ENCODE data around the gene DERL2.
A peak's percentile ranks its signal among the peaks of the same experiment; 100 is the strongest.

The DERL2 gene

DNA sequence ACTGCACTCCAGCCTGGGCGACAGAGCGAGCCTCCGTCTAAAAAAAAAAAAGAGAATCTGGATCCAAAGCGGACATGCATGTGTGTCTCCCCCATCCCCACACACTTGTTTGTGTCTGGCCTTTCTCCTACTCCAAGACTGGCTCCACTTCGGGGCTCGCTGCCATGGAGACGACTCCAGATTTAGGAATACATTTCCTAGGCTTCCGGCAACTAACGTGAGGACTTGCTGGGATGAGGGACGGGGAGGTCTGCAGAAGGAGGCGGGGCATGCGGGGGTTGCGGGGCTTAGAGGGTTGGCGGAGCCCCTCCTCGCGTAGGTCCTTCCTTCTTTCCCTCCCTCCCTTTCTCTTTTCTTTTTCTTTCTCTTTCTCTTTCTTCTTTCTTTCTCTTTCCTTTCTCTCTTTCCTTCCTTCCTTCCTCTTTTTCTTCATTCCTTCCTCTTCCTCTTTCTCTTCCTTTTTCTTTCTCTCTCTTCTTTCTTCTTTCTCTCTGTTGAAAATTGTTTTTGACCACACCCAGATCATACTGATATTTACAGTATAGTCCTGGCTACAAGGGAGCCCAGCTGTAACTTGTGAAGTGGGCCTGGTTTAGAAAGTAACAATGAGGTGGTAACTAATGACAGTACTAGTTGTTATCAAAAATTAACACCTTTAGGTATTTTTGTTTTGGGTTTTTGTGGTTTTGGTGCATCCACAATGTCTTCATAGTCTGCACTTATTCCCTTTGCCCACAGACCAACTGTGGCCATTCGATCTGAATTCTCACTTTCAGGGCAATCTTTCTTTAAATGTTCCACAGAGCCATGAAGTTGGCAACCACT, 25.6 kb upstream of the DERL2 start:
- Mint-ChIP-seq H3K27ac (peak overlapping the region; percentile 72), H3K36me3 (peaks cover 29% of the 10 kb centered on the region), H3K9me3 (peaks cover 3% of the 10 kb centered on the region), H3K4me3 (no peak overlapping the region), H3K4me1 (peaks cover 38% of the 10 kb centered on the region)
- ATAC-seq (no peak), DNase-seq (ENCODE audit: low spot score in 2 of 2) (no peak)

DNA sequence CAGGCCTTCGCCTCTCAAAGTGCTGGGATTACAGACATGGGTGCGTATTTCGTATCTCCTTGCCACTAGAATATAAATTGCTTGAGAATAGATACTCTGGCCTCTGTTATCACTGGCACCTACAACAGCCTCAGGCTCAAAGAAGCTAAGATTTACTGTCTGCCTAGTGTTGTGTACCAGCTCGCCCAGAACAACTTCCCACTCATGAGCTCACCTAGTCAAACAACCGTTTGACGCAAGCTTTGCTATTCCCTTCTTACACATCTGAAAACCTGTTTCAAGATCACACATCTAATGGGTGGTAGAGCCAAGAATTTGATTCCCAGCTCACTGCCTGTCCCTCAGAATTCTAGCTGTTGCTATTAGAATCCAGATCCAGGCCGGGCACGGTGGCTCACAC, 24.8 kb upstream of the DERL2 start:
- ATAC-seq (no peak), DNase-seq (ENCODE audit: low spot score in 2 of 2) (no peak)
- Mint-ChIP-seq H3K36me3 (peaks cover 22% of the 10 kb centered on the region), H3K9me3 (peaks cover 3% of the 10 kb centered on the region), H3K4me1 (peaks cover 38% of the 10 kb centered on the region), H3K27ac (no peak overlapping the region), H3K4me3 (no peak overlapping the region)

DNA sequence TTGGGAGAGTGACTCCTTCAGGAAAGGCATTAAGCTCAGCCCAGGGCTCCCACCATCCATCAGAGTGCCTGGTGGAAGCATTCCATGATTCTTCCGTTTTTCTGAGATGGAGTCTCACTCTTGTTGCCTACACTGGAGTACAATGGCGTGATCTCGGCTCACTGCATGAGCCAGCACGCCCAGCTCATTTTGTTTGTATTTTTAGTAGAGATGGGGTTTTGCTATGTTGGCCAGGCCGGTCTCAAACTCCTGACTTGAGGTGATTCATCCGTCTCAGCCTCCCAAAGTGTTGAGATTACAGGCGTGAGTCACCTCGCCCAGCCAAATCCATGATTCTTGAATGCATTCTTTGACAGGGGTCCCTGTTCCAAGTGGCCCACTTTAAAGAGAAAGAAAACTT, 23.5 kb upstream of the DERL2 start:
- DNase-seq (ENCODE audit: low spot score in 2 of 2): no peak
- no peak for ATAC-seq
- Mint-ChIP-seq H3K27ac (peak overlapping the region; percentile 34), H3K9me3 (peaks cover 3% of the 10 kb centered on the region), H3K4me1 (peaks cover 26% of the 10 kb centered on the region), H3K36me3 (peaks cover 9% of the 10 kb centered on the region), H3K4me3 (no peak overlapping the region)

DNA sequence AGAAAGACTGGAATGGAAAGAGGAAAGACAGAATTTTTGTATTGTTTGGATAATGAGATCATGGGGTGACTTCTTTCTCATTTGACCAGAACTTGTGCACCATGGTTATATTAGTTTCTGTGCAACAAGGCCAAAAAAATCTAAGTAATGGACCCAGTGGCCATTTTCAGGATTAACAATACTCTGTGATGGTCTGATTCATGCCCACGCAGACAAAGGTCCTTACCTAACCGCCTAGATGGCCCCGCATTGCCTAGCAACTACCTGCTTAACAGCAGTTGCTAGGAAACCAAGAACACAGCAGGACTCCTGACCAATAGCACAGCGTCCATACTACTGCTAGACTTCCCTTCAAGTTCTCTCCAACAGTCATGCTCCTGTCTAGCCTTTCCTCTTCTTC, 22.8 kb upstream of the DERL2 start:
- DNase-seq (ENCODE audit: low spot score in 2 of 2) (no peak), ATAC-seq (no peak)
- peaks cover 3% of the 10 kb centered on the region for H3K9me3 Mint-ChIP-seq
- no peak overlapping the region for H3K4me3 Mint-ChIP-seq
- H3K4me1 Mint-ChIP-seq: peaks cover 22% of the 10 kb centered on the region
- H3K36me3 Mint-ChIP-seq: peaks cover 4% of the 10 kb centered on the region
- no peak overlapping the region for H3K27ac Mint-ChIP-seq

DNA sequence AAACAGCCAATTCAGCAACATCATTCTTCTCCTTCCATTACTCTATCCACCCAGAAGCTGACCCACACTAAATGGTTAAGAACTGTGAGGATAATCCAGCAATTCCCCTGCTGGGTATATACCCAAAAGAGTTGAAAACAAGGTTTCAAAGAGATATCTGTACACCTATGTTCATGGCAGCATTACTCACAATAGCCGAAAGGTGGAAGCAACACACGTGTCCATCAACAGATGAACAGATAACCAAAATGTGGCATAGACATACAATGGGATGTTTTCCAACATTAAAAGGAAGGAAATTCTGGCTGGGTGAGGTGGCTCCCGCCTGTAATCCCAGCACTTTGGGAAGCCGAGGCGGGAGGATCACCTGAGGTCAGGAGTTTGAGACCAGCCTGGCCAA, 20.3 kb upstream of the DERL2 start:
- peaks cover 5% of the 10 kb centered on the region for H3K36me3 Mint-ChIP-seq
- H3K27ac Mint-ChIP-seq: no peak overlapping the region
- no peak for ATAC-seq
- H3K4me3 Mint-ChIP-seq: no peak overlapping the region
- no peak for DNase-seq (ENCODE audit: low spot score in 2 of 2)
- peaks cover 4% of the 10 kb centered on the region for H3K4me1 Mint-ChIP-seq
- H3K9me3 Mint-ChIP-seq: no peaks in the 10 kb centered on the region

DNA sequence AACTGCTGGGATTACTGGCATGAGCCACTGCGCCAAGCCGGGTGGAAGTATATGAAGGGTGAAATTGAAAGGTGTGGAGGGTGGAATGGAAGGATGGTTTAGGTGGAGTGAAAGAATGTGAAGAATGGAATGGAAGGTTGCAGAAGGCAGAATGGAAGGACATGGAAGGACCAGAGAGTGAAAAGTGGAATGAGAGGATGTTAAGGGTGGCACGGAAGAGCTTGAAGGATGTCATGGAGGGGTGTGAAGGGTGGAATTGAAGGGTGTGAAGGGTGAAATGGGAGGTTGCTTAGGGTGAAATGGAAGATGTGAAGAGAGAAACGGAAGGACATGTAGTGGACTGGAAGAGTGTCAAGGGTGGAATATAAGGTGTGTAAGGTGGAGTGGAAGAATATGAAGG, 16.6 kb upstream of the DERL2 start:
- Mint-ChIP-seq H3K9me3 (no peaks in the 10 kb centered on the region), H3K4me1 (peaks cover 20% of the 10 kb centered on the region), H3K4me3 (no peak overlapping the region), H3K36me3 (peaks cover 11% of the 10 kb centered on the region), H3K27ac (no peak overlapping the region)
- DNase-seq (ENCODE audit: low spot score in 2 of 2) (no peak), ATAC-seq (no peak)

DNA sequence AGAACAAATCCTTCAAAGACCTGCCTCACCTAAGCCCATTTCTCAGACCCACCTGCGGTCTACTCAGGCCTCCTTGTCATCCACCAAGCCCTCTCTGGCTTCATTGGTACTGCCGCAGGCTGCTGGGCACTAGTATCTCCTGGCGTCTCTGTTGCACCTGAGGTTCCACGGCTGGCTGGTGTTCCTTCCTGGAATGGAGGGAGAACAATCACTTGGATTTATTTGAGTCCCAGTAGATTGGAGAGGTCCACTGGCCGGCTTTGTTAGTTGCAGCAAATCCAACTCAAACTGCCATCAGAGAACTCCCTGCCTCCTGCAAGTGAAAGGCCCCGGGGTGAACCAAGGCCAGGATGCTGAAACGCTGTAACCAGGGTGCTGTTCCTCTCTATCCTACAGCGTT, 15.7 kb upstream of the DERL2 start:
- H3K36me3 Mint-ChIP-seq: peaks cover 11% of the 10 kb centered on the region
- ATAC-seq: no peak

DNA sequence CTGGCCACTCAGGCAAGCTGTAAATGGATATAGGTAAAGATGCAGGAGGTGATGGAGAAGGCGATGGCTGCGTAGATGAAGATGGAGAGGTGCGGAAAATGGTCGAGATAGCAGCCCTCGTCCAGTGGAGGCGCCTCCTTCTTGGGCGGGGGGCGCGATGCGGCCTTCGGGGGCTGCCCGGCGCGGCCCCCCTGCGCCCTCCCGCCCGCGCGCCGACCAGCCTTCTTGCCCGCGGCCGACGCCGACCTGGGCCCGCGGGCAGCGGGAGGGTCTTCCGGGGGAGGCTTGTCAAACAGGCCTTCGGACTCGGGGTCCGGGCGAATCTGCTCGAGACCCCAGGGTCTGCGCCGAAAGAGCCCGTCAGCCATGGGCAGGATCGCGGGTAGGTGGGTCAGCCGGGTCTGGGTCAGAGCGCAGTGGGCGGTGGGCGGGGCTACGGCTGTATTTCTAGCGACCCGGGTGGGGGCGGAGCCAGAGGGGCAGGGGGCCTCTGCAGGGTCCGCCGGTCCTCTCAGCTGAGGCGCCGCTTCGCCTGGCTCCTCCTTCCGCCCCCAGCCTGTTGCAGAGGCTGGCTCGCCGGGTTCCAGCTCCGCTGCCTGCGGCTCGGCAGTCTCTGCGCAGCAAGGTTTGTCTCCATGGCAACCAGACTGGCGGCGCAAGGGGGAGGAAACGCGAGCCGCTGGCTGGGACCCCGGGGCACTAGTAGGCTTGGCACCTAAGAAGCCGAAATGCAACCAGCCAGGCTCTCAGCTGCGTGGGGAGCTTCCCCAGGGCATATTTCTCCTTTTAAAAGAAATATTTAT, 14.8 kb upstream of the DERL2 start:
- H3K27ac Mint-ChIP-seq: peak overlapping the region; percentile 17
- DNase-seq (ENCODE audit: low spot score in 2 of 2): peak; percentile 44 to 78
- peaks cover 11% of the 10 kb centered on the region for H3K36me3 Mint-ChIP-seq
- H3K9me3 Mint-ChIP-seq: no peaks in the 10 kb centered on the region
- ATAC-seq: peak; percentile 90
- peaks cover 20% of the 10 kb centered on the region for H3K4me1 Mint-ChIP-seq
- H3K4me3 Mint-ChIP-seq: peak overlapping the region; percentile 77

More for the DNA sequence above, 15.7 kb upstream of the DERL2 start:
- Mint-ChIP-seq H3K9me3 (no peaks in the 10 kb centered on the region), H3K4me3 (peak overlapping the region; percentile 77), H3K27ac (no peak overlapping the region), H3K4me1 (peaks cover 20% of the 10 kb centered on the region)
- DNase-seq (ENCODE audit: low spot score in 2 of 2): no peak

DNA sequence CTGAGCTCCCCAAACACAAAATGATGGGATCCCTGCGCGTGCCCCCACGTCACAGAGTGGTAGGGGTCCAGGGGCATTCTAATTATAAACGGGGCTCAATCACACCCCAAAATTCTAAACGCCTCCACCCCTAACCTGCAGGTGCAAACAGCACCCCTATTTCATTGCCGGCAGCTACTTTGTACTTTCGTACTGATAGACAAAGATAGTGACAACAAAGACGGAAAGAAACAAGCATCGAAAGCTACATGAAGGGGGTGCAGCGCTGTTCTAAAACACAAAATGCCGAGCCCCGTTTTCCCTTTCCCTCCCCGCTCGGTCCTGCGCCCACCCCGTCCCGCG, 14.2 kb upstream of the DERL2 start:
- H3K36me3 Mint-ChIP-seq: peaks cover 11% of the 10 kb centered on the region
- no peak for ATAC-seq
- no peaks in the 10 kb centered on the region for H3K9me3 Mint-ChIP-seq
- DNase-seq (ENCODE audit: low spot score in 2 of 2): no peak
- H3K4me1 Mint-ChIP-seq: peaks cover 20% of the 10 kb centered on the region
- peak overlapping the region; percentile 17 for H3K27ac Mint-ChIP-seq
- H3K4me3 Mint-ChIP-seq: peak overlapping the region; percentile 77

DNA sequence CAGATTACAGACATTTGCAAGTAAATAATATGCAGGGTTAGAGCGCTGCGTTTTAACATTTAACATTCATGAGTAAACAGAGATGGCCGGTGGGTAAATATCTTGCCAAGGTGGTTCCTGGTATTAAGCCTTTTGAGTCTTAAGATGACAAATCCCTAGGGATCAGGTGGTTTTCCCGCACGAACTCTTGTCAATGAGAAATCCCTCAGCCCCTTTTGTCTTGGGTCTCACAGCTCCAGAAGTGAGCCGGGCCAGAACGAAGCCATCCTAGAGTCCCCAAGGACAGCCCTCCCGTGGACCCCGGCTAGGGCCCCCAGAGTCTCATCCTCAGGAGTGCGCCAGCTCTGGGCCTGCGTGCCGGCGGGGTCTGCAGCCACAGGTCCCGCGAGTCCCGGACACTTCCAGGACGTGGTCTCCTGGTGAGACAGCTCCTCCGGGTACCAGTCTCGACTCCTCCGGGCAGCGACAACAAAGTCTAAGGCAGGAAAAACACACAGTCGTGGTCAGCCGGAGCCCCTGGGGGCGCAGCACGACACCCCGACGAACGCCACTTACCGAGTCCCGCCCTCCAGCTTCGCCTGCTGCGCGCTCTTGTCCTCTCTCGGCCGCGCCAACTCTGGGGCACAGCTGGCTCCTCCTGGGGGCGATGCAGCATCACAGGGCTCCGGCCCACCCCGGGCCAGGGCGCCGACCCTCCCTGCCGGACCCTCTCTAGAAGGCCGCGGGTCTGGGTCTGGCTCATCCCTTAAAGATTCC, 13.7 kb upstream of the DERL2 start:
- Mint-ChIP-seq H3K36me3 (peaks cover 11% of the 10 kb centered on the region), H3K4me1 (peaks cover 20% of the 10 kb centered on the region), H3K27ac (peak overlapping the region; percentile 17), H3K4me3 (peak overlapping the region; percentile 77), H3K9me3 (no peaks in the 10 kb centered on the region)
- ATAC-seq: no peak
- no peak for DNase-seq (ENCODE audit: low spot score in 2 of 2)

DNA sequence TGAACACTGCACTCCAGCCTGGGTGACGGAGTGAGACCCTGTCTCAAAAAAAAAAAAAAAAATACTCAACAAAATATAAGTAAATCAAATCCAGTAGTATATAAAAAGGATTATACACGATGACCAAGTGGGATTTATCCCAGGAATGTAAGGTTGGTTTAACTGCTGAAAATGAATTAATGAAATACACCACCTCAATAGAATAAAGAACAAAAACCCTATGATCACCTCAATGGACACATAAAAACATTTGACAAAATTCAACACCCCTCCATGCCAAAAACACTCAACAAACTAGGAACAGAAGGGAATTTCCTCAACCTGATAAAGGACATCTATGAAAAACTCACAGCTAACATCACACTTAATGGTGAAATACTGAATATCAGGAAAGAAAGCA, 7.0 kb upstream of the DERL2 start:
- Mint-ChIP-seq H3K4me1 (peaks cover 6% of the 10 kb centered on the region), H3K27ac (no peak overlapping the region), H3K4me3 (no peak overlapping the region), H3K9me3 (no peaks in the 10 kb centered on the region), H3K36me3 (peaks cover 40% of the 10 kb centered on the region)
- ATAC-seq: no peak
- DNase-seq (ENCODE audit: low spot score in 2 of 2): no peak

DNA sequence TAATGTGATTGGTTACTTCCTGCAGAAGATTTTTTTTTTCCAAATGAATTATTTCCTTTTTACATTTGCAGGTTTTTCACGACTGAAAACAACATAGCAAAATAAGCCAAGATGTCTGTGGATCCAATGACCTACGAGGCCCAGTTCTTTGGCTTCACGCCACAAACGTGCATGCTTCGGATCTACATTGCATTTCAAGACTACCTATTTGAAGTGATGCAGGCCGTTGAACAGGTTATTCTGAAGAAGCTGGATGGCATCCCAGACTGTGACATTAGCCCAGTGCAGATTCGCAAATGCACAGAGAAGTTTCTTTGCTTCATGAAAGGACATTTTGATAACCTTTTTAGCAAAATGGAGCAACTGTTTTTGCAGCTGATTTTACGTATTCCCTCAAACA, 2.8 kb upstream of the DERL2 start:
- Mint-ChIP-seq H3K36me3 (peaks cover 78% of the 10 kb centered on the region), H3K4me1 (peaks cover 30% of the 10 kb centered on the region), H3K27ac (peak overlapping the region; percentile 99), H3K9me3 (no peaks in the 10 kb centered on the region), H3K4me3 (no peak overlapping the region)
- DNase-seq (ENCODE audit: low spot score in 2 of 2): no peak
- ATAC-seq: no peak

DNA sequence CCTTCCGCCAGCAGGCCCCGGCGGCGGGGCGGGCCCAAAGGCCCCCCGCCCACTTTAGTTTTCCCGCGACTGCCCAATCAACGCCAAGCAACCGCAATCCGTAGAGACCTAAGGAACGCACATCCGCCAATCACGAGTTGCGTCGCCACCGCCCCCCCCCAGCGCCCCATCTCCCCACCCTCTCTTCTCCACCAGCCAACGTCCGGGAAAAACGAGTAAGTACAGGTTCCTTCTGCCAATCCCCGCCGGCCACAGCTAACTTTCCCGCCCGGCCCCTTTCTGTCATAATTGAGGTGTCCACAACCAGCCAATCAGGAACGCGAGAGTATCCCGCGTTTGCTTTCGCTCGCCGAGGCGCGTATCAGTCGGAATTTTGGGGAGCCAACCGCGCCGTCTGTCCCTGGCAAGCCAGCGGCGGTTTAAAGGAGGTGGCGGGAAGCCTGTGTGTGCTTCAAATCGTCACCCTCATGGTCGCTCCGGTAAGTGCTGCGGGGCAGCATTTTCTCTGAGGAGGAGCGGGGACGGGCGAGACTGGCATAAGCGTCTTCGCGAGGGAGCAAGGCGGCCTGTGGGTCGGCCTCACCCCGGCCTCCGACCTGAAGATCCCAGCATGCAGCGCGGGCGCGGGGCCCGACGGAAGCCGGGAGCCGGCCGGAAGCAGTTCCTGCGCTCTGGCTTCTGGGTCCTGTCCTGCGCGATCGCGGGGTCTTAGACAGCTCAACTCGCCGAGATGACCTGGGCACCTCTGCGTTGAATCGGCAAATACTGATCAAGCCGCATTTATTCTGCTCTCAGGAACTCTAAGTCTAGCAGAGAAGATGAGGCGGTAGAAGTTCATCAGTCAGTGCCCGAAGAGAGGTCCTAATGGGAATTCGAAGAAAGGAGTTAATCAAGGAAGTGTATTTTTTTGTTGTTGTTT, 487 bp upstream of the DERL2 start, which contains the start of gene MIS12:
TSS of gene MIS12 (plus strand) at position 361 of the 919 bp plus-strand sequence. CDS start 2,297 bp downstream, outside the sequence.
- DNase-seq (ENCODE audit: low spot score in 2 of 2): peak; percentile 83 to 96
- Mint-ChIP-seq H3K4me1 (peaks cover 43% of the 10 kb centered on the region), H3K36me3 (peaks cover 95% of the 10 kb centered on the region), H3K27ac (peak within 1 kb of the TSS; percentile 99), H3K9me3 (no peaks in the 10 kb centered on the region), H3K4me3 (peak within 1 kb of the TSS; percentile 98)
- peak; percentile 93 for ATAC-seq

DNA sequence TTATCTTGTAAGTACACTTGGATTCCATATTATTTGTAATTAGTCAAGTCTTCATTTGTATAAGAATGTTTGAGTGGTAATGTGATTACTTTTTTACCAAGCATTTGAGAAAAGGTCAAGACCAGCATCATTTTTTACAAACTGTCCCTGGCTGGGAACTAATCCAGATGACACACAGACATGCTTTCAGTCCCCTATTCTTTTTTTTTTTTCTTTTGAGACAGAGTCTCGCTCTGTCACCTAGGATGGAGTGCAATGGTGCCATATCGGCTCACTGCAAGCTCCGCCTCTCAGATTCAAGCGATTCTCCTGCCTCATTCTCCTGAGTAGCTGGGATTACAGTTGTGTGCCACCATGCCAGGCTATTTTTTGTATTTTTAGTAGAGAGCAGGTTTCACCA, 4.5 kb downstream of the DERL2 start:
- Mint-ChIP-seq H3K4me1 (peaks cover 25% of the 10 kb centered on the region), H3K9me3 (no peaks in the 10 kb centered on the region), H3K4me3 (no peak overlapping the region), H3K27ac (peak overlapping the region; percentile 67), H3K36me3 (peaks cover 96% of the 10 kb centered on the region)
- ATAC-seq (no peak), DNase-seq (ENCODE audit: low spot score in 2 of 2) (no peak)
